Measurements from ENCODE around the gene MUC16.

DNA sequence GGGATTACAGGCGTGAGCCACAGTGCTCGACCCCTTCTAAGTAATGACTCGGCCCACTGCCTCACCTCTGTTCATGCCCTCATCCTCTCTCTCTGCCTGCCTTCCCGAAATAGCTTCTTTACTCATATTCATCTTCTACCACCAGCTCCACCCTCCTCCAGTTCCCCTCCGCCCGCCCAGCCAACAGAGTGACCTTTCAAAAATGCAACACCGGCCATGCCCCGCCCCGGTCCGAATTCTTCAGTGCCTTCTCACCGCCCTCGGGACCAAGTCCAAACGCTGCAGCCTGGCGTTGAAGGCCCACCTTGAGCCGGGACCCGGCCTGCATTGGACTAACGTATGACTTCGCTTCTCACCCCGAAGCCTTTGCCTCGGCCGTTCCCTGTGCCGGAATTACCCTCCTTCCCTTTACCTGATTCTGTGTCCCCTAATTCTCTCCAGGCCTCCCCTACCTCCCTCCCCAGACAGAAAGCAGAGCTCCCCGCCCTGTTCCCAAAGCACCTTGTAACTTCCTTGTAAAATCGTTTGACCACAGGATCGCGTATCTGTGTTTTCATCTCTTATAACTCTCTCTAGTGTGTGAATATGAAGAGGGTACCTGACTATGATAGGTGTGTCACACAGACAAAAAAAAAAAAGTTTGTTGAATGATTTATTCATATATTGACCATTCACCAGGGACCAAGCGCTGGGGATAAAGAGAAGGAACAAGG lies 8.1 kb upstream of the MUC16 start:
- no peak for TF ChIP-seq TAF1 (IDR thresholded peaks at IDR 0.05; ENCODE audit: low read depth)
- TF ChIP-seq CEBPB (IDR thresholded peaks at IDR 0.05) = no peak
- no peak for TF ChIP-seq FOXM1 (IDR thresholded peaks at IDR 0.05; ENCODE audit: borderline replicate concordance, low read depth)
- TF ChIP-seq, protein P1, sequence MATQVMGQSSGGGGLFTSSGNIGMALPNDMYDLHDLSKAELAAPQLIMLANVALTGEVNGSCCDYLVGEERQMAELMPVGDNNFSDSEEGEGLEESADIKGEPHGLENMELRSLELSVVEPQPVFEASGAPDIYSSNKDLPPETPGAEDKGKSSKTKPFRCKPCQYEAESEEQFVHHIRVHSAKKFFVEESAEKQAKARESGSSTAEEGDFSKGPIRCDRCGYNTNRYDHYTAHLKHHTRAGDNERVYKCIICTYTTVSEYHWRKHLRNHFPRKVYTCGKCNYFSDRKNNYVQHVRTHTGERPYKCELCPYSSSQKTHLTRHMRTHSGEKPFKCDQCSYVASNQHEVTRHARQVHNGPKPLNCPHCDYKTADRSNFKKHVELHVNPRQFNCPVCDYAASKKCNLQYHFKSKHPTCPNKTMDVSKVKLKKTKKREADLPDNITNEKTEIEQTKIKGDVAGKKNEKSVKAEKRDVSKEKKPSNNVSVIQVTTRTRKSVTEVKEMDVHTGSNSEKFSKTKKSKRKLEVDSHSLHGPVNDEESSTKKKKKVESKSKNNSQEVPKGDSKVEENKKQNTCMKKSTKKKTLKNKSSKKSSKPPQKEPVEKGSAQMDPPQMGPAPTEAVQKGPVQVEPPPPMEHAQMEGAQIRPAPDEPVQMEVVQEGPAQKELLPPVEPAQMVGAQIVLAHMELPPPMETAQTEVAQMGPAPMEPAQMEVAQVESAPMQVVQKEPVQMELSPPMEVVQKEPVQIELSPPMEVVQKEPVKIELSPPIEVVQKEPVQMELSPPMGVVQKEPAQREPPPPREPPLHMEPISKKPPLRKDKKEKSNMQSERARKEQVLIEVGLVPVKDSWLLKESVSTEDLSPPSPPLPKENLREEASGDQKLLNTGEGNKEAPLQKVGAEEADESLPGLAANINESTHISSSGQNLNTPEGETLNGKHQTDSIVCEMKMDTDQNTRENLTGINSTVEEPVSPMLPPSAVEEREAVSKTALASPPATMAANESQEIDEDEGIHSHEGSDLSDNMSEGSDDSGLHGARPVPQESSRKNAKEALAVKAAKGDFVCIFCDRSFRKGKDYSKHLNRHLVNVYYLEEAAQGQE (IDR thresholded peaks at IDR 0.05; ENCODE audit: low read depth) = no peak
- no peak for TF ChIP-seq RAD21 (IDR thresholded peaks at IDR 0.05; ENCODE audit: low read depth)
- peak; percentile 56; the same call in 1 of the 2 replicates for TF ChIP-seq TEAD4 (IDR thresholded peaks at IDR 0.05)
- no peak for TF ChIP-seq MAX (IDR thresholded peaks at IDR 0.05)
- no peak for TF ChIP-seq EGR1 (IDR thresholded peaks at IDR 0.05)
- TF ChIP-seq, protein P2, sequence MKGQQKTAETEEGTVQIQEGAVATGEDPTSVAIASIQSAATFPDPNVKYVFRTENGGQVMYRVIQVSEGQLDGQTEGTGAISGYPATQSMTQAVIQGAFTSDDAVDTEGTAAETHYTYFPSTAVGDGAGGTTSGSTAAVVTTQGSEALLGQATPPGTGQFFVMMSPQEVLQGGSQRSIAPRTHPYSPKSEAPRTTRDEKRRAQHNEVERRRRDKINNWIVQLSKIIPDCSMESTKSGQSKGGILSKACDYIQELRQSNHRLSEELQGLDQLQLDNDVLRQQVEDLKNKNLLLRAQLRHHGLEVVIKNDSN (IDR thresholded peaks at IDR 0.05) = no peak
- TF ChIP-seq EP300 (IDR thresholded peaks at IDR 0.05; ENCODE audit: borderline replicate concordance) = no peak
